Panc1 (cell line): ENCODE data around the gene AKT1.

Experiments used
- POLR2AphosphoS5 ChIP-seq: IDR thresholded peaks from 2 replicates; pipeline ENCODE4 v1.6.1; 2012; ENCODE audit warnings: mild to moderate bottlenecking, low read depth, low read length, moderate library complexity
- SIN3A ChIP-seq: IDR thresholded peaks from 2 replicates; pipeline ENCODE4 v1.6.1; 2012; ENCODE audit warnings: low read depth, mild to moderate bottlenecking, low read length, moderate library complexity, borderline replicate concordance; ENCODE audit not compliant: insufficient read depth
- TCF7L2 ChIP-seq: IDR thresholded peaks from 2 replicates; pipeline ENCODE4 v1.6.1; 2011; ENCODE audit warnings: mild to moderate bottlenecking, low read depth, low read length, inconsistent platforms
- TF ChIP-seq, protein P1 (sequence below): fragments of 450-650 bp; IDR thresholded peaks from 2 replicates; pipeline ENCODE4 v1.5.1; 2017; ENCODE audit warnings: mild to moderate bottlenecking
- TF ChIP-seq, protein P2 (sequence below), 2 experiments: IDR thresholded peaks; 2 replicates each; pipeline ENCODE4 v1.6.1; 2011 to 2012; ENCODE audit warnings: low read depth in 2 of 2, control low read depth in 1 of 2, low read length in 1 of 2, mild to moderate bottlenecking in 1 of 2, moderate library complexity in 1 of 2; ENCODE audit not compliant: insufficient read depth in 1 of 2

DNA sequence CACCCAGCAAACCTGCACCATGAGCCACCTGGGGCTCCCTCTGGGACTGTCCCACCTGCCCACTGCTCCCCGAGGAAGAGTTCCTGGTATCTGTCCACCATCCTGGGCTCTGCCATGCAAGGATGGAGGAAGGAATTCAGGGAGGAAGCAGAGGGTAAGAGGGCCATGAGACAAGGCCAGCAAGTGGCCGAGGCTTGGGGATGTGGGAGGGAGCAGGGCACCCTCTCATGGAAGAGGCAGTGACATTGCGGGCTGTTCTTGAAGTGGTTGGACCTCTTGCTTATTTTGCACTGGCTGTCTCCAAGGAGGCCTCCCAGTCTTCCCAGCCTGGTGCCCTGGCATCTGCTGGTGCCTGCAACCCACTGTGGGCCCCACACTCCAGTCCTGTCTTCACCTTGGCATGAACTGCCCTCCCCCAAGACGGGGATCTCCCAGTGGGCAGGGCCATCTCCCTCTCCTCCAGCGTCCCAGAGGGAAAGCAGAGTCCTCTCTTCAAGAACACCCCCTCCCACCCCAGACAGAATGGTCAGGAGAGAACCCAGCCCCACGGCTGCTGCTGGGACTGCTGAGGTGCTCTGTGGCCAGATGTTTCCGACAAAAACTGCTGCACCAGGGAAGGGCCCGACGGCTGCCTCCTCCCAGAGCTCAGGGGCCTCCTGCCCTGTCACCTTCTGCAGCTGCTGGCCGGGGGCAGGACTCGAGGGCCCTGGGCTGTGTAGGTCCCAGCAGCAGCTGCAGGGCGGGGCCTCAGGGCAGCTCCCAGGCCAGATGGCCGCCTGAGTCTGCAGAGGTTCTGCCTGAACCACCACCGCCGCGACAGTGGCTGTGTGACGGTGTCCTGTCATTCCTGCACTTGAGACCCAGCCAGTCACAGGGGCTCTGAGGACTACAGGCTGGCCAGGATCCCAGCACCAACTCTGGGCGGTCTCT, 1.8 kb upstream of the AKT1 start:
- TF ChIP-seq POLR2AphosphoS5 (no peak), TCF7L2 (no peak), SIN3A (no peak)
- TF ChIP-seq, protein P1, sequence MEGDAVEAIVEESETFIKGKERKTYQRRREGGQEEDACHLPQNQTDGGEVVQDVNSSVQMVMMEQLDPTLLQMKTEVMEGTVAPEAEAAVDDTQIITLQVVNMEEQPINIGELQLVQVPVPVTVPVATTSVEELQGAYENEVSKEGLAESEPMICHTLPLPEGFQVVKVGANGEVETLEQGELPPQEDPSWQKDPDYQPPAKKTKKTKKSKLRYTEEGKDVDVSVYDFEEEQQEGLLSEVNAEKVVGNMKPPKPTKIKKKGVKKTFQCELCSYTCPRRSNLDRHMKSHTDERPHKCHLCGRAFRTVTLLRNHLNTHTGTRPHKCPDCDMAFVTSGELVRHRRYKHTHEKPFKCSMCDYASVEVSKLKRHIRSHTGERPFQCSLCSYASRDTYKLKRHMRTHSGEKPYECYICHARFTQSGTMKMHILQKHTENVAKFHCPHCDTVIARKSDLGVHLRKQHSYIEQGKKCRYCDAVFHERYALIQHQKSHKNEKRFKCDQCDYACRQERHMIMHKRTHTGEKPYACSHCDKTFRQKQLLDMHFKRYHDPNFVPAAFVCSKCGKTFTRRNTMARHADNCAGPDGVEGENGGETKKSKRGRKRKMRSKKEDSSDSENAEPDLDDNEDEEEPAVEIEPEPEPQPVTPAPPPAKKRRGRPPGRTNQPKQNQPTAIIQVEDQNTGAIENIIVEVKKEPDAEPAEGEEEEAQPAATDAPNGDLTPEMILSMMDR, result peak; percentile 27; the same call in 1 of the 2 replicates
- TF ChIP-seq, protein P2, sequence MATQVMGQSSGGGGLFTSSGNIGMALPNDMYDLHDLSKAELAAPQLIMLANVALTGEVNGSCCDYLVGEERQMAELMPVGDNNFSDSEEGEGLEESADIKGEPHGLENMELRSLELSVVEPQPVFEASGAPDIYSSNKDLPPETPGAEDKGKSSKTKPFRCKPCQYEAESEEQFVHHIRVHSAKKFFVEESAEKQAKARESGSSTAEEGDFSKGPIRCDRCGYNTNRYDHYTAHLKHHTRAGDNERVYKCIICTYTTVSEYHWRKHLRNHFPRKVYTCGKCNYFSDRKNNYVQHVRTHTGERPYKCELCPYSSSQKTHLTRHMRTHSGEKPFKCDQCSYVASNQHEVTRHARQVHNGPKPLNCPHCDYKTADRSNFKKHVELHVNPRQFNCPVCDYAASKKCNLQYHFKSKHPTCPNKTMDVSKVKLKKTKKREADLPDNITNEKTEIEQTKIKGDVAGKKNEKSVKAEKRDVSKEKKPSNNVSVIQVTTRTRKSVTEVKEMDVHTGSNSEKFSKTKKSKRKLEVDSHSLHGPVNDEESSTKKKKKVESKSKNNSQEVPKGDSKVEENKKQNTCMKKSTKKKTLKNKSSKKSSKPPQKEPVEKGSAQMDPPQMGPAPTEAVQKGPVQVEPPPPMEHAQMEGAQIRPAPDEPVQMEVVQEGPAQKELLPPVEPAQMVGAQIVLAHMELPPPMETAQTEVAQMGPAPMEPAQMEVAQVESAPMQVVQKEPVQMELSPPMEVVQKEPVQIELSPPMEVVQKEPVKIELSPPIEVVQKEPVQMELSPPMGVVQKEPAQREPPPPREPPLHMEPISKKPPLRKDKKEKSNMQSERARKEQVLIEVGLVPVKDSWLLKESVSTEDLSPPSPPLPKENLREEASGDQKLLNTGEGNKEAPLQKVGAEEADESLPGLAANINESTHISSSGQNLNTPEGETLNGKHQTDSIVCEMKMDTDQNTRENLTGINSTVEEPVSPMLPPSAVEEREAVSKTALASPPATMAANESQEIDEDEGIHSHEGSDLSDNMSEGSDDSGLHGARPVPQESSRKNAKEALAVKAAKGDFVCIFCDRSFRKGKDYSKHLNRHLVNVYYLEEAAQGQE (IDR thresholded peaks at IDR 0.05; ENCODE audit: insufficient read depth in 1 of 2, low read depth in 2 of 2, low read length in 1 of 2), result no peak
